HAP-1 (cell line): ENCODE measurements around the gene PABPN1L.

Source experiments
- DNase-seq, 2 experiments: peaks; one replicate each; pipeline ENCODE4 v3.0.0-alpha.2; 2016 to 2020; ENCODE audit warnings: low spot score in 2 of 2
- H3K27me3 ChIP-seq: fragments of 250-450 bp; sonication (Bioruptor Pico); 2 replicates; pipeline ENCODE4 v1.5.1; 2020; ENCODE audit warnings: low read depth, mild to moderate bottlenecking, moderate library complexity
- H3K36me3 ChIP-seq: fragments of 250-450 bp; sonication (Bioruptor Pico); replicated peaks from 2 replicates; pipeline ENCODE4 v1.5.1; 2020; ENCODE audit warnings: mild to moderate bottlenecking
- H3K4me1 ChIP-seq: fragments of 250-450 bp; sonication (Bioruptor Pico); 2 replicates; pipeline ENCODE4 v1.5.1; 2020; ENCODE audit warnings: mild to moderate bottlenecking
- H3K4me3 ChIP-seq: fragments of 250-450 bp; sonication (Bioruptor Pico); 2 replicates; pipeline ENCODE4 v1.5.1; 2020; ENCODE audit warnings: mild to moderate bottlenecking, moderate library complexity
- H3K9me3 ChIP-seq: fragments of 250-450 bp; sonication (Bioruptor Pico); 2 replicates; pipeline ENCODE4 v1.5.1; 2020; ENCODE audit warnings: mild to moderate bottlenecking, moderate library complexity
- in situ Hi-C: fragments of 300-500 bp; cut with MboI; formaldehyde crosslinking; loops from 3 replicates; pipeline ENCODE4 v1.14.3; 2020; ENCODE audit warnings: low sequenced_read_pairs, inconsistent platforms, mixed read lengths

The PABPN1L gene

GRCh38 chr16:88848557-88848956 is 17.9 kb downstream of the PABPN1L start:
- in situ Hi-C loops: no loop called here
- Histone ChIP-seq H3K9me3 (no peaks in the 10 kb centered on the region), H3K27me3 (no peaks in the 10 kb centered on the region), H3K36me3 (no peaks in the 10 kb centered on the region), H3K4me1 (no peaks in the 10 kb centered on the region), H3K4me3 (no peak overlapping the region)
- DNase-seq: no peak

GRCh38 chr16:88847654-88848053 is 18.8 kb downstream of the PABPN1L start:
- no peaks in the 10 kb centered on the region for H3K9me3 ChIP-seq
- H3K4me1 ChIP-seq: no peaks in the 10 kb centered on the region
- no peak overlapping the region for H3K4me3 ChIP-seq
- in situ Hi-C loops: no loop called here
- no peak for DNase-seq
- H3K36me3 ChIP-seq: no peaks in the 10 kb centered on the region
- no peaks in the 10 kb centered on the region for H3K27me3 ChIP-seq

GRCh38 chr16:88846088-88846487 is 20.4 kb downstream of the PABPN1L start:
- no peaks in the 10 kb centered on the region for H3K4me1 ChIP-seq
- no peaks in the 10 kb centered on the region for H3K36me3 ChIP-seq
- H3K4me3 ChIP-seq: no peak overlapping the region
- H3K27me3 ChIP-seq: no peaks in the 10 kb centered on the region
- in situ Hi-C loops: no loop called here
- no peaks in the 10 kb centered on the region for H3K9me3 ChIP-seq
- DNase-seq: no peak

DNA sequence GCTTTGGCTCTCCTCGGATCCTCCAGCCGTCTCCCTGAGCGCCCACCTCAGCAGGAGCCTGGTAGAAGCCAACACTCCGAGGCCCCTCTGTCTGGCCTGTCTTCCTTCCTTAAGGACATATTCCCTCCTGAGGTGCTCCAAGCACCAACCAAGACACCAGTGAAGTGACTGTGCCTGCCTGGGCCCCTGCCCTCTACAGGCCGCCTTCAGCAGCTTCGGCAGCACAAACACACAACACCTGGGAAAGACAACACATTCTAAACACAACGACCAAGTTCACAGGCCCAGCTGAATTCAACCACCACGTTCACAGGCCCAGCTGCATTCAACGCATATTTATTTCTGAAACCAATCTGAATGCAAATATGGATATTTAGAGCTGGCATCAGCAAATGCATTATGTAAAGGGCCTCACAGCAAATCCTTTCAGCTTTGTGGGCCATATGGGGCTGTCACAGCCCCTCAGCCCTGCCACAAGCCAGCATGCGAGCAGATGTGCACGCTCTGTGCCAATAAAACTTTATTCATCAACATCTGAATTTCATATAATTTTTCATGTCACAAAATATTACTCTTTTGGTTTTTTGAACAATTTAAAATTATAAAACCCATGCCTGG is 21.9 kb downstream of the PABPN1L start:
- in situ Hi-C loops: no loop called here
- DNase-seq: no peak
- no peaks in the 10 kb centered on the region for H3K4me1 ChIP-seq

GRCh38 chr16:88843256-88843655 is 23.2 kb downstream of the PABPN1L start:
- Histone ChIP-seq H3K27me3 (no peaks in the 10 kb centered on the region), H3K9me3 (no peaks in the 10 kb centered on the region), H3K36me3 (no peaks in the 10 kb centered on the region), H3K4me1 (no peaks in the 10 kb centered on the region), H3K4me3 (no peak overlapping the region)
- in situ Hi-C loops: no loop called here
- DNase-seq: no peak

More for the DNA sequence above, 21.9 kb downstream of the PABPN1L start:
- Histone ChIP-seq H3K4me3 (no peak overlapping the region), H3K36me3 (no peaks in the 10 kb centered on the region), H3K9me3 (no peaks in the 10 kb centered on the region), H3K27me3 (no peaks in the 10 kb centered on the region)

DNA sequence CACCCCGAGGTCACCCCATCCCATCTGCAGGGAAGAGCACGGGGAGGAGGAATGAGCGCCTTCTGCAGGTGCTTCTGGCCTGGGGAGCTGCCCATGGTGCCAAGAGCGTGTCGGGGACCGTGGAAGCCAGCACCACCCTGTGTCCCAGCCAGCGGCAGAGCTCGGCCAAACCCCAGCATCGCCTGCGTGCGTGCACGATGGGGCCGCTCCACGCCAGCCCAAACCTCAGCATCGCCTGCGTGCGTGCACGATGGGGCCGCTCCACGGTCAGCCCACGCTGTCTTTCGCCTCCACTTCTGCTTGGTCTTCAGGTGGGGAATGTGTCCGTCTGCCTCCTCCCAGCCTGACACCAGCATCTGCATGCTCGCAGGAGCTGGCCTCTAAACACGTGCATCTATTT is 23.7 kb downstream of the PABPN1L start:
- no peaks in the 10 kb centered on the region for H3K27me3 ChIP-seq
- no peaks in the 10 kb centered on the region for H3K9me3 ChIP-seq
- in situ Hi-C loops: no loop called here
- H3K4me3 ChIP-seq: no peak overlapping the region
- no peaks in the 10 kb centered on the region for H3K4me1 ChIP-seq
- H3K36me3 ChIP-seq: no peaks in the 10 kb centered on the region
- DNase-seq: no peak

DNA sequence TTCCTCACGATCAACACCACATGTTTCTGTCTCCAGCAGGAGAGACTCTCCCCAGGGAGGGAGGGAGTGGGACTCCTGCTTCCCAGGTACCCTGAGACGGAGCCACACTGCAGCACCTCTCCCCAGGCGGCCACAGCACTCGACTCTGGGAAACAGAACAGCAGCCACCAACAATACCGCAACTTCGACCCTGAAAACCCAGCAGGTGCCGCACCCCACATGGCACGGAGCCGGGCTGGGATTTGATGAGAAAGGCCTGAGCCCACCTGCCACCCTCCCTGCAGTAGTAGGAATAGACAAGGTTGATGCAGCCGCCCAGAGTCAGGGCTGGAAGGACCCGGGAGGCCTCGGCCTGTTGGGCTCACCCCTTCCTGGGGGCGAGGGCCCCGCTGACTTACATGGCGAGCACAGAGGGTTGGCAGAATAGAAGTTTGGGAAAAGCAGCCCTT is 24.1 kb downstream of the PABPN1L start:
- in situ Hi-C loops: no loop called here
- no peak for DNase-seq

DNA sequence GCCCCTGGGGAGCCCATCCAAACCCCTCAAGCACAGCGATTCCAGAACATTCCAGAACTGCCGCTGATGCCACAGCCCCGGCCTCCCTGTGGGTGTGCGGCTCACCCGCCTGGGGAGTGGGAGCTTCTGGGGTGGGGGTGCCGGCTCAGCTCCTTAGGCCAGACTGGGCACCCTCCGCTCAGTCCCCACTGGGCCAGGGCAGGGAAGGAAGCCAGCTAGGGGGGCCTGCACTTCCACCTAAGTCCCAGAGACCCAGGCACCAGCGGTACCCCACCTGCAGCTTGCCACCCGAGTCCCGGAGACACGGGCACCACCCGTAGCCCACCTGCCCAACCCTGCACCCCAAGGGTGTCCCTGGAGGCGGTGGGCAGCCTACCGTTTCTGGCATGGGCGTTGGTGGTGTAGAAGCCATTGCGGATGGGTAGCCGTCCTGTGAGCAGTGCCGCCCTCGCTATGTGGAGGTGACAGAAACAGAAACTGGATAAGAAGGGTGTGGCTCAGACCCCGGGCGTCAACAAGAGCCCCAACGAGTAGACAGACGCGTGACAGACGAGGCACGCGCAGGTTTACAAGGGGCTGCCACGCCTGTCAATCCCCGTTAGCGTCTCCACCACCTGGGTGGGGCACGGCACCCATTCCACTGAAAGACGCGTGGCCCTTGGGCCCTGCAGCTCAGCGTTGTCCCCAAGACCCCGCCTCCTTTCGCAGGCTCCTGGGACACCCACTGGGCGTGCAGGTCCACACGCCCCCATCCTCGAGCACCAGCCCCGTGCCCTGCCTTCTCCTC is 24.7 kb downstream of the PABPN1L start:
- no peaks in the 10 kb centered on the region for H3K4me1 ChIP-seq
- no peaks in the 10 kb centered on the region for H3K36me3 ChIP-seq
- H3K4me3 ChIP-seq: no peak overlapping the region
- H3K9me3 ChIP-seq: no peaks in the 10 kb centered on the region
- in situ Hi-C loops: no loop called here
- DNase-seq: no peak
- no peaks in the 10 kb centered on the region for H3K27me3 ChIP-seq

More for the DNA sequence above, 24.1 kb downstream of the PABPN1L start:
- Histone ChIP-seq H3K4me3 (no peak overlapping the region), H3K27me3 (no peaks in the 10 kb centered on the region), H3K9me3 (no peaks in the 10 kb centered on the region), H3K36me3 (no peaks in the 10 kb centered on the region), H3K4me1 (no peaks in the 10 kb centered on the region)

DNA sequence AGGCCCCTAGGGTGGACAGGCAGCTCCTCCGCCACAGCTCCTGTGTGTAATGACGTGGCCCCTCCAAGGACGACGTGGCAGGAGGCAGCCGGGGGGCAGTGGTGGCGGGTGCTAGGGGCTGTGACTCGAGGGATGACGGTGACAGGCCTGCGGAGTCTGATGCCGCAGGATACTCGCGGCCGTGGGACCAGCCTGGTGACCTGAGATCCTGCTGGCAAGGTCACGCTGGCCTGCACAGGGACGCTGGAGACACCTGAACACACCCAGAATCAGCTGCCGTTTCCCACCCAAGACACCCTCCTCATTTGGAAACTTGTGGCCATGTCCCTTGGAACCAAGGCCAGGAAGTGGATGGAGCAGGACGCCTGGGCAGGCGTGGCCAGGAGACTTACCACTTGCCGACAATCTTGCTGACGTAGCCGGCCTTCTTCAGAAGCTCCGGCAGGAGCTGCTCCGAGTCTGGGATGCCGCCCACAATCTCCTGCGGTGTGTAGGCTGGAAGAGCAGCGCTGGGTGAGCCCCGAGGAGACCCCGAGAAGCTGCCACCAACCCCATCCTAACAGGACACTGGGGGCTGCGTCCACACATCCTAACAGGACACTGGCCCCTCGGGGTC is 25.8 kb downstream of the PABPN1L start:
- in situ Hi-C loops: no loop called here
- no peaks in the 10 kb centered on the region for H3K27me3 ChIP-seq
- no peak overlapping the region for H3K4me3 ChIP-seq
- H3K36me3 ChIP-seq: no peaks in the 10 kb centered on the region
- no peaks in the 10 kb centered on the region for H3K9me3 ChIP-seq
- no peak for DNase-seq
- no peaks in the 10 kb centered on the region for H3K4me1 ChIP-seq

DNA sequence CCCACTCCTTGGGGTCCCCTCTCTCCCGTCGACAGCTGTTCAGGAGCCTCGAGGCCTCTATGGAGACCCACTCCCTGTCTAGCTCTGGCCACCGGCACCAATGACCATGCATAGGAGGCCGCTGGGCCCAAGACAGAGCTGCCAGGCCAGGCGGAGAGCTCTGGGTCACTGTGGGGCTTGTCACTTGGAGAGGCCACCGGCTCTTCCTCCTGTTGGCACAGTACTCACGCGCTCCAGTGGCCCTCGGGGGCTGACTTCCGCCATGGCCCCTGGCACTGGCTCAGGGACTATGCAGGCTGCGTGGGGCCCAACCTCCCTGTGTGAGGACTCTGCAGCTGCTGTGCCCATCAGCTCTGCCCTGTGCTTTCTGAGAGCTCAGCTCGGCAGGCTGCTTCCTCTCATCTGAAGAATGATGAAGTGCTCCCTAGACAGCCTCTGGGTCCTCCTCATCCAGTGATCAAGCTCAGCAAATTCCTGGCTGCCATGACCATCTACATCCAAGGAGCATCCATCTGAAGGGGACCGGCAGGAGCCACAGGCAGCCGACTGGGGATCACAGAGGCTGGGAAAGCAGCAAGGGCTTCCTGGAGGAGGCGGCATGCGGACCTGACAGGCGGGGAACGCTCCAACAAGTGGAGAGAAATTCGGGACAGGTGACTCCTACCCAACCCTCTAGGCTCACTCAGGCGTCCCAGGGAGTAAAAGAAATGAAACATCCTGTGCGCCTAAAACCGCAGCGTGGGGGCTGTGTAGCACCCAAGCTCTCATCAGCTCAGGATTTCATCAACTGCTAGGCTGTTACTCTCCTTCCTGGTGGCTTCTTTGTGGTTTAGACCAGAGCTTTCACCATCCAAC is 26.5 kb downstream of the PABPN1L start:
- no peaks in the 10 kb centered on the region for H3K27me3 ChIP-seq
- no peaks in the 10 kb centered on the region for H3K4me1 ChIP-seq
- in situ Hi-C loops: no loop called here
- no peaks in the 10 kb centered on the region for H3K9me3 ChIP-seq
- DNase-seq: no peak
- no peaks in the 10 kb centered on the region for H3K36me3 ChIP-seq
- no peak overlapping the region for H3K4me3 ChIP-seq

DNA sequence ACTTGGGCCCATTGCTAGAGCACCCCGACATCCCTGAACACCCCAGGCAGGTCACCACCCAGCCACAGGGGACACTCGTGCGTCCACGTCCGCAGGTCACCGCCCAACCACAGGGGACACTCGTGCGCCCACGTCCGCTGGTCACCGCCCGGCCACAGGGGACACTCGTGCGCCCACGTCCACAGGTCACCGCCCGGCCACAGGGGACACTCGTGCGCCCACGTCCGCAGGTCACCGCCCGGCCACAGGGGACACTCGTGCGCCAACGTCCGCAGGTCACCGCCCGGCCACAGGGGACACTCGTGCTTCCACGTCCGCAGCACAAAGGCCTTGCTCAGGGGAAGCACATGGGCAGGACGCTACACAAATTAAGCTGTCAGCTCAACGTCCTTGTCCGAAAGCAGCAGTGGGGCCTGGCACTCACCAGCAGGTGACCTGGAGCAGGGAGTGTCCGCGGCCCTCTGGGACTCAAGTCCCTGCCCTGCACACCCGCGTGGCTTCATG is 27.4 kb downstream of the PABPN1L start:
- Histone ChIP-seq H3K4me3 (no peak overlapping the region), H3K36me3 (no peaks in the 10 kb centered on the region), H3K4me1 (no peaks in the 10 kb centered on the region), H3K27me3 (no peaks in the 10 kb centered on the region), H3K9me3 (no peaks in the 10 kb centered on the region)
- in situ Hi-C loops: no loop called here
- DNase-seq: no peak

- Histone ChIP-seq H3K27me3 (no peaks in the 10 kb centered on the region), H3K36me3 (no peaks in the 10 kb centered on the region), H3K9me3 (no peaks in the 10 kb centered on the region), H3K4me1 (no peaks in the 10 kb centered on the region), H3K4me3 (no peak overlapping the region)
- DNase-seq: no peak
- in situ Hi-C loops: no loop called here
Observed at GRCh38 chr16:88838566-88838965, 27.9 kb downstream of the PABPN1L start.

DNA sequence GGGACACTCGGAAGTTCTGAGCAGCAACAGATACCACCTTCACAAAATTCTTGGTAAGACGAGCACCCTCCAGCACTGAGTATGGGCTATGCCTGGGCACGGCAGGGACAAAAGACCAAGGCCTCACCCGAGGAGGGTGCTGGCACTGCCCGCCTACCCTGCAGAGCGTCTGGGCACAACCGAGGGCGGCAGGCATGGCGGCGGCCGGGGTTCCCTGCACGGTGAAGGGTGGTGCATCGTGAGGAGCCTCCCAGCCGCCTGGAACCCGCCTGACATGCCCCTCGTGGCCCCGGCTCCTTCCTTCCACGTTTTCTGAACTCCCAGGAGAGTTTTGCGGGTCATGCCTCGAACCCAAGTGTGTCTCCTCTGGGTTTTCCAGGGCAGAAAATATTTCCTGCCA is 28.7 kb downstream of the PABPN1L start:
- DNase-seq: no peak
- no peaks in the 10 kb centered on the region for H3K4me1 ChIP-seq
- no peaks in the 10 kb centered on the region for H3K36me3 ChIP-seq

More for the DNA sequence above, 28.7 kb downstream of the PABPN1L start:
- Histone ChIP-seq H3K27me3 (no peaks in the 10 kb centered on the region), H3K4me3 (no peak overlapping the region), H3K9me3 (no peaks in the 10 kb centered on the region)
- in situ Hi-C loops: no loop called here
